Parathyroid adenoma (tissue), 2 donors: ENCODE data around the gene LEMD1.

Experiments
- H2AFZ ChIP-seq: fragments of 300-600 bp; sonication (generic); one replicate; pipeline ENCODE4 v1.7.0; 2017; ENCODE audit warnings: antibody characterized with exemption, mild to moderate bottlenecking
- H3K27ac ChIP-seq: fragments of 300-600 bp; sonication (generic); one replicate; pipeline ENCODE4 v1.7.0; 2017
- H3K27me3 ChIP-seq: fragments of 300-600 bp; sonication (generic); one replicate; pipeline ENCODE4 v1.7.0; 2017; ENCODE audit warnings: low read length; ENCODE audit not compliant: control insufficient read depth, insufficient read depth
- H3K36me3 ChIP-seq: fragments of 300-600 bp; sonication (generic); one replicate; pipeline ENCODE4 v1.7.0; 2017; ENCODE audit warnings: low read length; ENCODE audit not compliant: control insufficient read depth, insufficient read depth
- H3K4me1 ChIP-seq: fragments of 300-600 bp; sonication (generic); one replicate; pipeline ENCODE4 v1.7.0; 2017; ENCODE audit warnings: control low read depth
- H3K4me2 ChIP-seq: fragments of 300-600 bp; sonication (generic); one replicate; pipeline ENCODE4 v1.7.0; 2017; ENCODE audit warnings: low read length
- H3K4me3 ChIP-seq: fragments of 300-600 bp; sonication (generic); one replicate; pipeline ENCODE4 v1.7.0; 2017; ENCODE audit warnings: low read depth, low read length
- H3K79me2 ChIP-seq: fragments of 300-600 bp; sonication (generic); one replicate; pipeline ENCODE4 v1.7.0; 2017; ENCODE audit warnings: control low read depth
- H3K9ac ChIP-seq: fragments of 300-600 bp; sonication (generic); one replicate; pipeline ENCODE4 v1.7.0; 2017; ENCODE audit warnings: mild to moderate bottlenecking
- H3K9me3 ChIP-seq: fragments of 300-600 bp; sonication (generic); one replicate; pipeline ENCODE4 v1.7.0; 2017; ENCODE audit warnings: low read length; ENCODE audit not compliant: control insufficient read depth
- CTCF ChIP-seq: fragments of 300-600 bp; sonication (generic); IDR thresholded peaks from one replicate; pipeline ENCODE4 v1.7.0; 2017; ENCODE audit warnings: antibody characterized with exemption, mild to moderate bottlenecking
- donor health status: primary hyperparathyroidism.

LEMD1 gene

GRCh38 chr1:205441716-205442050 is 19.8 kb upstream of the LEMD1 start:
- Histone ChIP-seq H3K9ac (no peak overlapping the region), H3K36me3 (no peaks in the 10 kb centered on the region), H2AFZ (no peak overlapping the region), H3K9me3 (no peaks in the 10 kb centered on the region), H3K27me3 (no peaks in the 10 kb centered on the region), H3K79me2 (no peaks in the 10 kb centered on the region), H3K27ac (no peak overlapping the region), H3K4me1 (peaks cover 10% of the 10 kb centered on the region), H3K4me3 (no peak overlapping the region), H3K4me2 (no peak overlapping the region)
- TF ChIP-seq CTCF = no peak

- no peaks in the 10 kb centered on the region for H3K79me2 ChIP-seq
- no peak overlapping the region for H3K4me3 ChIP-seq
- no peak overlapping the region for H3K9ac ChIP-seq
- H3K4me2 ChIP-seq = no peak overlapping the region
- no peaks in the 10 kb centered on the region for H3K9me3 ChIP-seq
- TF ChIP-seq CTCF = no peak
- peaks cover 10% of the 10 kb centered on the region for H3K4me1 ChIP-seq
- H3K27ac ChIP-seq = no peak overlapping the region
- no peaks in the 10 kb centered on the region for H3K36me3 ChIP-seq
- no peak overlapping the region for H2AFZ ChIP-seq
- no peaks in the 10 kb centered on the region for H3K27me3 ChIP-seq
Observed at GRCh38 chr1:205441318-205441633, 19.4 kb upstream of the LEMD1 start.

- Histone ChIP-seq H2AFZ (no peak overlapping the region), H3K4me2 (no peak overlapping the region), H3K36me3 (no peaks in the 10 kb centered on the region), H3K4me1 (peaks cover 10% of the 10 kb centered on the region), H3K9ac (no peak overlapping the region), H3K79me2 (no peaks in the 10 kb centered on the region), H3K27ac (no peak overlapping the region), H3K27me3 (no peaks in the 10 kb centered on the region), H3K9me3 (no peaks in the 10 kb centered on the region), H3K4me3 (no peak overlapping the region)
- no peak for TF ChIP-seq CTCF
Observed at GRCh38 chr1:205440476-205441317, 18.8 kb upstream of the LEMD1 start.

GRCh38 chr1:205440121-205440475 is 18.2 kb upstream of the LEMD1 start:
- no peak for TF ChIP-seq CTCF
- peaks cover 10% of the 10 kb centered on the region for H3K4me1 ChIP-seq
- no peak overlapping the region for H3K9ac ChIP-seq
- H3K79me2 ChIP-seq = no peaks in the 10 kb centered on the region
- H3K4me3 ChIP-seq = no peak overlapping the region
- no peaks in the 10 kb centered on the region for H3K27me3 ChIP-seq
- H3K4me2 ChIP-seq = no peak overlapping the region
- H2AFZ ChIP-seq = no peak overlapping the region
- no peaks in the 10 kb centered on the region for H3K9me3 ChIP-seq
- no peaks in the 10 kb centered on the region for H3K36me3 ChIP-seq
- H3K27ac ChIP-seq = no peak overlapping the region
